Neural crest cell (in vitro differentiated cells): ENCODE results near the gene PKD1. TPM values are rescaled to one million over a fixed set of nuclear protein-coding genes. Genes with fewer than 3 reads are reported as not detected.
A peak's percentile ranks its signal among the peaks of the same experiment; 100 is the strongest.

Experiments used
- DNase-seq: peaks from one replicate; pipeline ENCODE4 v3.0.0; 2021; ENCODE audit warnings: low read depth, mixed read lengths, low spot score
- H3K27ac Mint-ChIP-seq: one replicate; pipeline ENCODE4 v1.8.0; 2021; ENCODE audit warnings: mild to moderate bottlenecking, mixed read lengths; ENCODE audit not compliant: unreplicated experiment
- H3K27me3 Mint-ChIP-seq: 2 replicates; pipeline ENCODE4 v1.8.0; 2021; ENCODE audit warnings: low read depth, mild to moderate bottlenecking, mixed read lengths
- H3K36me3 Mint-ChIP-seq: 2 replicates; pipeline ENCODE4 v1.8.0; 2021; ENCODE audit warnings: low read depth, mild to moderate bottlenecking, mixed read lengths
- H3K4me1 Mint-ChIP-seq: 2 replicates; pipeline ENCODE4 v1.8.0; 2021; ENCODE audit warnings: mixed read lengths
- H3K4me3 Mint-ChIP-seq: one replicate; pipeline ENCODE4 v1.8.0; 2021; ENCODE audit warnings: mild to moderate bottlenecking, mixed read lengths
- H3K9me3 Mint-ChIP-seq: 2 replicates; pipeline ENCODE4 v1.8.0; 2021; ENCODE audit warnings: mixed read lengths
- CTCF ChIP-seq: fragments of 200-600 bp; sonication (generic); conservative IDR thresholded peaks from 2 replicates; pipeline ENCODE4 v1.5.0; 2021; ENCODE audit warnings: antibody characterized with exemption, mild to moderate bottlenecking
- total RNA-seq: library from RNA; stranded (reverse); gene quantifications from 2 replicates; pipeline ENCODE4 v1.2.1, GENCODE V29; 2021

The PKD1 gene
- total RNA-seq, 1 donor from 2014 or later, result 115 TPM

- no peak for TF ChIP-seq CTCF
- Mint-ChIP-seq H3K4me1 (no peaks in the 10 kb centered on the region), H3K36me3 (peaks cover 3% of the 10 kb centered on the region), H3K27me3 (no peaks in the 10 kb centered on the region), H3K27ac (no peak overlapping the region), H3K4me3 (no peak overlapping the region), H3K9me3 (no peaks in the 10 kb centered on the region)
- DNase-seq, result no peak
Observed at GRCh38 chr16:2177561-2177960, 41.9 kb upstream of the PKD1 start.

GRCh38 chr16:2177101-2177500 is 41.4 kb upstream of the PKD1 start:
- no peaks in the 10 kb centered on the region for H3K9me3 Mint-ChIP-seq
- H3K4me3 Mint-ChIP-seq, result no peak overlapping the region
- H3K27ac Mint-ChIP-seq, result no peak overlapping the region
- H3K4me1 Mint-ChIP-seq, result no peaks in the 10 kb centered on the region
- no peak for TF ChIP-seq CTCF
- peaks cover under 1% of the 10 kb centered on the region for H3K36me3 Mint-ChIP-seq
- H3K27me3 Mint-ChIP-seq, result no peaks in the 10 kb centered on the region
- DNase-seq, result no peak

- Mint-ChIP-seq H3K4me1 (no peaks in the 10 kb centered on the region), H3K27ac (peak overlapping the region; percentile 57), H3K27me3 (no peaks in the 10 kb centered on the region), H3K4me3 (no peak overlapping the region), H3K36me3 (no peaks in the 10 kb centered on the region), H3K9me3 (no peaks in the 10 kb centered on the region)
- no peak for DNase-seq
- no peak for TF ChIP-seq CTCF
Observed at GRCh38 chr16:2176047-2176446, 40.3 kb upstream of the PKD1 start.

GRCh38 chr16:2175454-2175853 is 39.8 kb upstream of the PKD1 start:
- Mint-ChIP-seq H3K9me3 (no peaks in the 10 kb centered on the region), H3K36me3 (no peaks in the 10 kb centered on the region), H3K4me3 (no peak overlapping the region), H3K4me1 (no peaks in the 10 kb centered on the region), H3K27me3 (no peaks in the 10 kb centered on the region), H3K27ac (peak overlapping the region; percentile 57)
- DNase-seq, result no peak
- TF ChIP-seq CTCF, result no peak

- H3K27me3 Mint-ChIP-seq, result no peaks in the 10 kb centered on the region
Observed at GRCh38 chr16:2174396-2175131, 38.9 kb upstream of the PKD1 start.

More at GRCh38 chr16:2174396-2175131, 38.9 kb upstream of the PKD1 start:
- Mint-ChIP-seq H3K4me3 (no peak overlapping the region), H3K9me3 (no peaks in the 10 kb centered on the region), H3K4me1 (no peaks in the 10 kb centered on the region), H3K36me3 (no peaks in the 10 kb centered on the region), H3K27ac (no peak overlapping the region)
- no peak for DNase-seq
- TF ChIP-seq CTCF, result no peak
